COR-L47 (cell line): ENCODE measurements around the gene RASL10A.

Source experiments
- DNase-seq: peaks from one replicate; lab custom pipeline; 2025; lab: John Stamatoyannopoulos, UW

The RASL10A gene

DNA sequence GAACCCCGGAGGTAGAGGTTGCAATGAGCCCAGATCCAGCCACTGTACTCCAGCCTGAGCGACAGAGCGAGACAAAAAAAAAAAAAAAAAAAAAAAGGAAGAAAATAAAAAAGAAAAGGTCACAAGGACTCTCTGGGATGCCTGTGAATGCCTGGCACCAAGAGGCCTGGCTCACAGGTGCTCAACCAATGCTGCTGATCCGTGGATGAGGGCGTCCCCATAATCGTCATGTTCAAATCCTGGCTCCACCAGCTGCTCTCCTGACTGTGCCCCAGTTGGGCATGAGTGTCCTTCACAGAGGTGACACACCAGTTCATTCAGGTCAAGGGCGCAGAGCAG is 9.7 kb downstream of the RASL10A start:
- DNase-seq: no peak

DNA sequence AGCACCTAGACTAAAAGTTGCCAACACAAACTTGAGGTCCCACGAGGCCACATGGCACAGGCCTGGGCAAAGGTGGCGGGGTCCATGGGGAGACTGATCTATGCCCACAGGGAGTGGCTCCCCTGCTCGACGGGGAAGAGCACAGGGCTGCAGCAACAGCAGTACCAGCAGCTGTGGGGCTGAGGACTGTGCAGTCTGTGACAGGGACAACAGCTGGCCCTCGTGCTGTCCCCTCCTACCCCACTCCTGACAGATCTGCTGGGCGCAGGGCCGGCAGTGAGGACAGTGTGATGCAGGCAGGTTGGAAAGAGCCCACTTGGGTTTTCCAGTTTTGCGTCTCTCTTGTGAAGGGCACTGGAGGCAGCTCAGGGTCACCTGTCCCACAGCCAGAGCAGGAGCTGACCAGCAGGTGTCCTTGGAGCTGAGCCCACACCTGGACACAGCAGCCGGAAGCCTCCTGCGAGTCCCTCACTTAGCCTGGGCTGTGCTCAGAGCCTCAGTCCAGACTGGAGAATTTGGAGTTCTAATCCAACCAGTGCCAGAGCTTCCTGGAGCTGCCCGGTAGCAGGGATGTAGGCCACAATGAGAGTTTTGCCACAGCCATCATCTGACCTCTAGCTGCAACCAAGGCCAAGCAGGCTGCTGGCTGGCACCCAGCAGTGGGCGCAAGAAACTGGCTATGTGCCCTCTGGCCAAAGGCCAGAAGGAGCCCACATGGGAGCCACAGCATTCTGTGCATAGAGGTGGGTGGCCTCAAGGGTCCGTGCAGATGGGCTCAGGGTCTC is 12.6 kb downstream of the RASL10A start:
- DNase-seq: no peak

DNA sequence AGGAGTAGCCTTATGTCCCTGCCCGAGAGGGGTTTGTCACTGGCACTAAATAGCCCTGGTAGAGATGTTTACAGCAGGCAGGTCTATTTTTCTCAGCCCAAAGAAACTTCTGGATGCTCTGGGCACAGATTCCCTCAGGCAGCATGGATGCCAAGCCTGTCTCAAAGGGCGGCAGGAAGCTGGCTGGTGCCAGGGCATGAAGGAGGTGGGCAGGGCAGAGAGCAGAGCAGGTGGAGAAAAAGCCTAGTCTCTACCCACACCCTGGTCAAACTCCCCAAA is 13.2 kb downstream of the RASL10A start:
- DNase-seq: no peak

DNA sequence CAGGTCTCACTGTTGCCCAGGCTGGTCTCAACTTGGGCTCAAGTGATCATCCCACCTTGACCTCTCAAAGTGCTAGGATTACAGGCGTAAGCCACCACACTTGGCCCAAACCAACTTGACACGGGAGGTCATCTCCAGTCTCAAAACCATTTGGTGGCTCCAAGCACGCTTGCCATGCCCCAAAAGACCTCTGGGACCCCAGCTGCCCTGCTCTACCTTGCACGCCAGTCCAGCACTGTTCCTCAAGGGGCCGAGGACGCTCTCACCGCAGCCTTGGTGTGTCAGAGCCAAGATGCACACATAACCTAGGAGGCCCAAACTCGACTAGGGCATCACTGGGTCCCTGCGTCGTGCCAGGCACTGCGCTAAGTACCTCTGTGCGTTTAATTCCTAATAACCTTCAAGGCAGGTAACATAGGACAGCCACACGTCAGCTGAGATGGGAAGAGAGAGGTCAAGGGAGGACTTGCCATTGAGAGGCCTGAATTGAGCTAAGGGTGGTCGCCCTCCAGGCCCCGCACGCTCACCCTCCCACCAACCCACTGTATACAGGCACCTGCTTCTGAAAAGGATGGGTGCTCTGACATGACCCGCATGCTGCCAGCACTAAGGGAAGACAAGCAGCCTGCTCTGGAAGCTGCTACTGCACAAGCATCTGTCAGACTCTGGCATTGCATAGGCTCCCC is 13.6 kb downstream of the RASL10A start:
- DNase-seq: no peak

DNA sequence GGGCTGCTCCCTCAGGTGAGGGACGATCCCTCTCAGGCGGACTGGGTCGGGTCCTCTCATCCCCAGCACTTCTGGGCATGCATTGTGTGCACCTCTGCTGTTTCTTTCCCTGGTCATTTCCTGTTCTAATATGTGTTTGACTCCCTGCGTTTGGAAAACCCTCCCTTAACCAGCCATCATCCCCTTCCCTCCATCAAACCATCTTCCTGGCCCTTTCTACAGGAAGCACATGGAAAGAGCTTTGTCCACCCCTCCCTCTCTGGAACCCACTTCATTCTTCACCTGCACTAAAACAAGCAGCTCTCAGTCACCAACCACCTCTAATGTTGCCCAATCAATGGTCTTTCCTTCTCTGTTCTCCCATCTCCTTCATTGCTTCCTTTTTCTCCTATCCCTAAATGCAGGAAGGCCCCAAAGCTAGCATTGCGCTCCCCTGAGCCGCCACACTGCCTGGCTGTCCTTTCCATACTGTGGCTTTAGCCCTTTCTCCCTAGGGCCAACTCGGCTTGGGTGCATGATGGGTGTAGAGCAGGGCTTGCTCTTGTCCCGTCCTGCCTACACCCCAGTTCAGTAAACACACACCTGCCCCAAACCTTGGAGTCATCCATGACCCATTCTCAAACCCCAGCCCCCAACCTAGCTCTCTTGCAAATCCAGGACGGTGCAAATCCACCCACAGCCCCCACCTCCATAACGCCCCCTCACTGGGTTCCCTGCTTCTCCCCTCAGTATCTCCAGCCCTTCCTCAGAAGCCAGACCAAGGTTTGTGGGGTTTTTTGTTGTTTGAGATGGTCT is 14.5 kb downstream of the RASL10A start:
- no peak for DNase-seq

DNA sequence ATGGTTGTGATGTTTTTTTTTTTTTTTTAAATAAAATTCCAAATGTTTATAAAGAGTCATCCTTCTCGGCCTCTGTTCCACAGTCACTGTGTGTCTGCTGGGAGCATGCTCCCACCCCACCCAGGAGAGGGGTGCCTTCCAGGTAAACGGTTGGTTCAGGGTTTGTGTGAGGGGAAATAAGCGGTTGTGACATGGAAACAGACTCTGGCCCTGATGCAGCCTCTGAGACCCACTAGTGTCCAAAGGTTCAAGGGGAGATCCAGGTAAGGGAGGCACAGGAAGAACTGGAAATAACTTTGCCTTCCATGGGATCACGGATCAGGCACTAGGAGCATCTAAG is 15.1 kb downstream of the RASL10A start:
- DNase-seq: no peak

DNA sequence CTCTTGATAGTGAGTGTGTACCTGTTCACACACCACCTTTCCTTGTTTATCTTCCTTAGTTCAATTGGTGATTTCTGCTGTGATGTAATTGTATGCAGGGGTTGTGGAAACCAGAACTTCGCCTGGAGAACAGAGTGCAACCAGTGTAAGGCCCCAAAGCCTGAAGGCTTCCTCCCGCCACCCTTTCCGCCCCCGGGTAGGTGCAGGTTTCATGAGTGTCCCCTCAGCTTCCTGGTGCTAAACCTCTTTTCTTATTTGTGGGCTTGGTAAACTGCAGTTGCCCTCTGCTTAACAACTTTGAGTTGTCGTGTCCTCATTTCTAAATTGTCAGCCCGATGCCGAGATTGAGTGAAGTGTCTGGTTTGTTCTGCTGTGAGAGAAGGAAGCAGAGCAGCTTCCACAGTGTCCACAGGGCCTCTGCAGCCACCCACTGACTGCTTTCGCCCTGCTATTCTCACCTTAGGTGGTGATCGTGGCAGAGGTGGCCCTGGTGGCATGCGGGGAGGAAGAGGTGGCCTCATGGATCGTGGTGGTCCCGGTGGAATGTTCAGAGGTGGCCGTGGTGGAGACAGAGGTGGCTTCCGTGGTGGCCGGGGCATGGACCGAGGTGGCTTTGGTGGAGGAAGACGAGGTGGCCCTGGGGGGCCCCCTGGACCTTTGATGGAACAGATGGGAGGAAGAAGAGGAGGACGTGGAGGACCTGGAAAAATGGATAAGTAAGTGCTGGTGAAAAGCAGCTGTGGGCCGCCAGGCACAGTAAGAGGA is 16.2 kb downstream of the RASL10A start:
- no peak for DNase-seq

DNA sequence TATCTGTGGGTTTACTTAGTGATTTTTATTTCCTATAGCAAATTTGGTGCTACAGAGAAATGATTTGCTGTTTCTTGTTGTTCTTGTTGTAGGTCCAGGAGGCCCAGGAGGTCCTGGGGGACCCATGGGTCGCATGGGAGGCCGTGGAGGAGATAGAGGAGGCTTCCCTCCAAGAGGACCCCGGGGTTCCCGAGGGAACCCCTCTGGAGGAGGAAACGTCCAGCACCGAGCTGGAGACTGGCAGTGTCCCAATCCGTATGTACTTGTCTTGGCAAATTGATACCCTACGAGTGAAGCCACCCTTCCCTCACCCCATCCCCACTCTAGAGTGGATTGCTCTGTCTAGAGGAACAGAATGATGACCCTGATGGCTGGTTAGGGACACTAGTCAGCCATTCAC is 16.9 kb downstream of the RASL10A start:
- DNase-seq: no peak

DNA sequence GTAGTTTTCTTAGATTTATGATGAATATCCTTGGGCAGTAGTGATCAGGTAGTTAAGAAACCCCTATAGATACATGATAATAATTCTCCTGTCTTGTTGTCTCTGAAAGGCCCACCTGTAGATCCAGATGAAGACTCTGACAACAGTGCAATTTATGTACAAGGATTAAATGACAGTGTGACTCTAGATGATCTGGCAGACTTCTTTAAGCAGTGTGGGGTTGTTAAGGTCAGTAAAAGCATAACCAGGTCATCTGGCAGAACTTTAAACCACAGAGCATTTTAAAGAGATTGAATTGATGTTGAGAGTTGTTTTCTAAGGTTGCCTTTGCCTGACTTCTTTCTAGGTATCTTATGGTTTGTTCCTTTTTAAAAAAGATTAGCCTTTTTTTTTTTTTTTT is 23.1 kb downstream of the RASL10A start:
- DNase-seq: no peak

DNA sequence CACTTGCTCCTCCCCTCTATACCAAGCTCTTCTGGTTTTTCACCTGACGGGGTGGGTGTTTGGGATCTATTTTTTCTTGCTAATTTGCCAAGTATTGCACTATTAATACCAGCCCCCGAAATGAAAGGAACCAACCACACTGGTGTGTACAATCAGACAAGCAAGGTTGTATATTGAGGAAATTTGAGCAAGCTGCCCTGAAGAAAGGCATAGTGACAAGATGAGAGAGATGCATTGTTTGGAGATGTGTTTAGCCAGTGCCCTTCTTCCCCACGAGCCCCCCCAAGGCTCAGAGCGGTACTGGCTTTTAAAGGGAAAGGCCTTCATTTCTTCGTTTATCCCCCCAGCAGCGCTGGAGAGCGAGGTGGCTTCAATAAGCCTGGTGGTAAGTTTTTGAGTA is 24.3 kb downstream of the RASL10A start:
- no peak for DNase-seq

DNA sequence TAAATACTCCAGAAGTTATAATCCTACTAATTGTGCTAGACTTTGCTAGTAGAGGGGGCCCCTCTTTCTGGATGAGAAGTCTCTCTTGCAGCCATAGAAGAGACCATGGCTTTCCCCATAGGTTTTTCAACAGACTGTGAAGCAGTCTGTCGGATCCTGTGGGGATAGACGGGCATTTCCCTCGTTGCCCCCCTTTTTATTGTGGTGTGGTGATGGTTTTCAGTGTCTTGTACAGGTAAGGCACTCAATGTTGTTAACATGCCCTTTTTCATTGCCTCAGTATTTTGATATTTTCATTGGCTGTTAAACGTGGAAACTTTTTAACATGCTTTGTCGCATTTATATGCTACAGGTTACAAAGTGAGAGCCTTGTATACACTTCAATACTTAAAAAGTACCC is 25.4 kb downstream of the RASL10A start:
- DNase-seq: no peak

DNA sequence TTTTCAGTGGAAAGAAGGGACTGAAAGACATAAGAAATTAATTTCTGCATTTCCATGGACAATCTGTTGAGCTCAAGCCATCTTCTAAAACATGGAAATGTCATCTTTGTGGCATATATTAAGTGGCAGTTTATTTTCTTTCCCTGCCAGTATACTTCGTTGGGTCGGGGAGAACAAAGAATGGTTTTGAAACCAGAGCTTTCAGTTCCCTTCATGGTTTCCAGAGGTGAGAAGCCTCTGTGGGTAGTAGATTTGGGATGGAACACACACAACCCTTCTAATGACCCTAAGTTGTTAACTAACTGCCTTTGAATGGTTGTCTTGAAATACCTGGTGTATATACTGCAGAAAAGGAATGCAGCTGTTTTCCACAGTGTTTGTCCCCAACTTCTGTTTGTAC is 26.7 kb downstream of the RASL10A start:
- no peak for DNase-seq

DNA sequence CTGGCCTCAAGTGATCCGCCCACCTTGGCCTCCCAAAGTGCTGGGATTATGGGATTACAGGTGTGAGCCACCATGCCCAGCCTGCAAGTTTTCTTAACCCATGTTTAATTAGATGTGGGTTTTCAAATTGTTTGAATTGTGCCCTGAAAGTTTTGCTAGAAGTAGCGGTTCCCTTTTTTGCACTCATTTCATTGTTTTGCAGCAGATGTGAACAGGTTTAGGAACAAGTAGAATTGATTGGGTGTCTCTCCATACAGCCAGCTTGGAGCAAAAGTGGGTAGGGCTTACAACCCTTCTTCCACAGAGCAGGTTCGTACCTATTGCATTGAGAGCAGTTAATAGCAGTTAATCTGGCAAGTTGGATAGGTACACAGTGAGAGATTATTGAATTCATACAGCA is 31.3 kb downstream of the RASL10A start:
- DNase-seq: no peak

DNA sequence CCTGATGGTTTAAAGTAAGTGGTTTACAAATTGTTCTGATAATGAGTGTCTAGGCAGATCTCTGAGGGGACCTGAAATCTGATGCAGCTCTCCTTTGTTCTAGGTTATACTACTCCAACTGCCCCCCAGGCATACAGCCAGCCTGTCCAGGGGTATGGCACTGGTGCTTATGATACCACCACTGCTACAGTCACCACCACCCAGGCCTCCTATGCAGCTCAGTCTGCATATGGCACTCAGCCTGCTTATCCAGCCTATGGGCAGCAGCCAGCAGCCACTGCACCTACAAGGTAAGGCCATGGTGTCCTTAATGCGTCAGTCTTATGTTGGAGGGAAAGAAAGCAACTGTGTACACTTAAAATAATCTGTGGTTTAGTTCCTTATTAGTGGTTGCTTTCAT is 37.6 kb downstream of the RASL10A start:
- no peak for DNase-seq

DNA sequence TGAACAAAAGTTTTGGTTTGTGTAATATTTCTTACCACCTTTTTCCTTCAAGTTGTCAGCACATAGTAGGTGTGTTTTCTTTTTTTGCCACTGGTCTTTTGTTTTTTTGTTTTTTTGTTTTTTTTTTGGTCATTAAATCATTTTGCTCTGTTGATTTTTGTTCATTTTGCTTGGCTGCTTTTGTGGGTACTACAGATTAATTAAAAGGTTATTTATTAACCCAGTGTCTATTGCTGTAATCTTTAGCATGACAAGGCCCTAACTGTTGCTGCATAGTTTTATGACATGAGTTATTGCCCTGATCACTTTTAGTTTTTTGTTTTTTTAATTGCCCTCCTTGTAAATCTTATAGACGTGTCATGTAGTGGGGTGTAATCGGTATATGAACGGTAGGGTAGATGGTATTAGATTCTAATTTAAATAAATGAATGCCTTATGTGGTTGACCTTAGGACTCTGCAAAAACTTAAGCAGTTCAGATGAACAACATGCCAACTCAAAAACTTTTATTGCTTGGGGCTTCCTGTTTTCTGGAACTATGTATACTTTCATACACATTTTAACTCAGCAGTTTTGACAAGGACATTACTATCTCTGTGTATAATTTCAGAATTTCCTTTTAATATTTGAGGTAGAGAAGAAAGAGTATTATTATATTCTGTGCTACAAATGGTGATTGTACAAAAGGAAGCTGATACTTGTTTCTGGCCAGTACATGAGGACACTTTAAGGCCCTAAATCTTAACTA is 39.5 kb downstream of the RASL10A start:
- no peak for DNase-seq

DNA sequence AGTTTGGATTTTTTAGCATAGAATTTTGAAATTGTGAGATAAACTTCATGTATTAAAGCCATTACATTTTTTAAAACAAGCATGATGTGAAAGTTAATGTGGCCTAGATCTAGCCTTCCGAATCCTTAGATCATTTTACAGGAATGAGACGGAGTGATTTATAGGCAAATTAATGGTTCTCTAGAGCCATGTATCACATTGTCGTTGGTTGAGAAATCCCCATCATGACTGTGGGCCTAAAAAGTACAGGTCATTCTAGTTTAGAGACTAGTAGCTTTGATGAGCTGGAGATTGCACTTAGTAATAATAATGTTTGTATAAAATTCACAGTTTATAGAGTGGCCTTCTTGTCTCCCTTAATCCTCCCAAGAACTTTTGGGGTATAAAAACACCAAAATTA is 40.3 kb downstream of the RASL10A start:
- no peak for DNase-seq

DNA sequence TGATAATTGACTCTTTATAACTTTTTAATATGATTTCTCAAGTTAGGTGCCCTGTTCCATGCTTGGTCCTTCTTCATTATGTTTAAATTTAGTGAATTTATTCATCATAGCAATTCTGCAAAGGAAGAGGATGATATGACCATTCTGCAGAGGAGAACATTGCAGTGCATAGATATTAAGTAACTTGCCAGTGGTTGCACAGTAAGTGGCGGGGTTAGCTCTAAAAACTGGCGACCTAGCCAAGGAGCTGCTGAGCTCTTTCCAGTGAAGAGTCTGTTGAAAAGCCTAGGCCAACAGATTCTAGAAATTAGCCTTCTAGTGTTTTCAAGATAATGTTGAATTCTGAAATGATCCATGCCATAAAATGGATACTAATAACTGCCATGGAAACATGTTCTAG is 42.9 kb downstream of the RASL10A start:
- DNase-seq: no peak

DNA sequence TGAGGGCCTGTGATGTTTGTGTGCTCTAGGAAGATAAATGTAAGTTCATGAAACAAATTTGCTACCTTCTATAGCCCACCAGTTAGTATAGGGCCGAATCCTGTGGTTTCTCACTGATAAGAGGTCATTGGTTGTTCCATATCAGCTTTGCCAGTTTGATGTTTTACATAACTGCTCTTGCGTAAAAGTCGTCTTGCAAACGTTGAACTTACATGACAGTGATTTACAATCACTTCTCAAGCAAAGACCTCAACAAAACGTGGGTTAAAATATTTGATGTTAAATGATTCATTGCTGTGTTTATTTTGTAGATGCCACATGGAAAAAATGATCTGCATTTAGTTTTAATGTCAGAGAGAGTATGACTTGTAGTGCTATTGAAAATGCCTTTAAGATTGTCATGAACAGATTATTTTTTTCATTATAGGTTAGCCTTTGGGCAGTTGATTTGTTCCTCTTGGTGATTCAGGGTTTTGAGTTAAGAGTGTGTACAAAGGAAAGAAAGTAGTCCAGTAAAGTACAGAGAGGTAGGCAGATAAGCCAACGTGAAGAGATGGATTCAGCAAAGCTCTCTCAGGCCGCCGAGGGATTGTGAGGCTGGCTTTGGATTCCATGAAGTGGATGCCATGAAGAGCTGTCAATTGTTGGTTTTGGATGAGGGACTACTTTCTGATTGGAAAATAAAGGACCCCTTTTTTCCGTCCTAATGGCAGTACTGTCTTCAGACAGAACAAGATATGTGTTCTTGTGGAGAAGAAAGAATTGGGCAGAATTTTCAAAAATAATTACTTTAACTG is 44.8 kb downstream of the RASL10A start:
- no peak for DNase-seq

DNA sequence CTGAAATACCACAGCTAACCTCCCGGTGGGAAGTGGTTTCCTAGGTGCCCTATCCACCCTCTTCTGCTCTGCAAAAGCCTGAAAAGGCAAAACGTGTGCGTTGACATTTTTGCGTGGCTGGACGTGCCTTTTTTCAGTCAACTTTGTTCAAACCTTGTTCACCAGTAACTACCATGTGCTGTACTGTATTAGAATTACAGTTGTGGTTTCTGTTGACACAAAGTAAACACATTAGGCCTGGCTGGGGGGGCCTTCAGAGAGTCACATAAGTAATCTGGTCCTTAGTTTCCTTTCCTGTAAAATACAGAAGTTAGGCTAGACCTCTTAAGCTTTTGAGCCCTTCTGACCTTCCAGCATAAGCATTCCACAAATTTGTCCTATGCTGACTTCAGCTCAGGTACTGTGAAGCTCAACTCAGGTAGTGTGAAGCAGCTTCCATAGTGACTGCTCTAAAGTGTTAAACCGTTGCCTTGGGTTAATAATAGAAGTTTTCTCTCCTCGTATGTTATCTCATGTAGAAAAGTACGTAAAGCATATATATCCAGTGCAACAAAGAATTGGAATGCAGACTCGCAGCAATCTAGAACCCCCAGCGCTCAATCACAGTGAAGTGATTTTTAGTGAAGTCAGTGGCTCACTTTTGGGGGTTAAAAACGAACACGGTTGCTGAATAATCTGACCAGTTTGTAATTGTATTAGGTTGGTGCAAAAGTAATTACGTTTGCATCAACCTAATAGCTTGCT is 45.6 kb downstream of the RASL10A start:
- DNase-seq: no peak

DNA sequence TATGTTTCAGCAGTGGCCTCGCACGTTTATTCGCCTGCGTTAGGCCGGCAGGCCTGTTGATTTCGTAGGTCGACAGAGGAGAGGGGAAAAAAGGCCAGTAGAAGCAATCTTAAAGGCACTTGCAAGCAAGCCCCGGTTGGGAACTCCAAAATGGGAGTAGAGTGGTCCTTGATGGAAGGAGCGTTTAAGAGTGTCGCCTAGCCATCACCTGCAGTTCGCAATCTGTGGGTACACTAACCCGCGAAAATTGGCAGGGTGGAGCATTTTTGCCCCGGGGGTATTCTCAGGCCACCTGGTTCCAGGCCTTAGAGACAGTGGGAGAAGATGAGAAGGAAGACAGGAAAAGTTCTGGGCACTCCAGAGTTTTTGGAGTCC is 46.3 kb downstream of the RASL10A start:
- DNase-seq: no peak
